Thyroid gland (tissue), 4 donors: ENCODE results near the gene ZP3.

Experiments
- POLR2A ChIP-seq, 2 donors: fragments of 450-650 bp; IDR thresholded peaks; one replicate each; pipeline ENCODE4 v1.6.1; 2017; ENCODE audit warnings: antibody characterized with exemption in 2 of 2, mild to moderate bottlenecking in 2 of 2, moderate library complexity in 1 of 2
- TF ChIP-seq, protein P1 (sequence below), 6 experiments: fragments of 200-600 bp in 3 of 6; fragments of 450-650 bp in 3 of 6; sonication (generic) in 3 of 6; IDR thresholded peaks; one replicate each; pipeline ENCODE4 v1.5.1; 2016 to 2019; ENCODE audit warnings: antibody characterized with exemption in 6 of 6, mild to moderate bottlenecking in 2 of 6, inconsistent platforms in 1 of 6, moderate library complexity in 1 of 6

DNA sequence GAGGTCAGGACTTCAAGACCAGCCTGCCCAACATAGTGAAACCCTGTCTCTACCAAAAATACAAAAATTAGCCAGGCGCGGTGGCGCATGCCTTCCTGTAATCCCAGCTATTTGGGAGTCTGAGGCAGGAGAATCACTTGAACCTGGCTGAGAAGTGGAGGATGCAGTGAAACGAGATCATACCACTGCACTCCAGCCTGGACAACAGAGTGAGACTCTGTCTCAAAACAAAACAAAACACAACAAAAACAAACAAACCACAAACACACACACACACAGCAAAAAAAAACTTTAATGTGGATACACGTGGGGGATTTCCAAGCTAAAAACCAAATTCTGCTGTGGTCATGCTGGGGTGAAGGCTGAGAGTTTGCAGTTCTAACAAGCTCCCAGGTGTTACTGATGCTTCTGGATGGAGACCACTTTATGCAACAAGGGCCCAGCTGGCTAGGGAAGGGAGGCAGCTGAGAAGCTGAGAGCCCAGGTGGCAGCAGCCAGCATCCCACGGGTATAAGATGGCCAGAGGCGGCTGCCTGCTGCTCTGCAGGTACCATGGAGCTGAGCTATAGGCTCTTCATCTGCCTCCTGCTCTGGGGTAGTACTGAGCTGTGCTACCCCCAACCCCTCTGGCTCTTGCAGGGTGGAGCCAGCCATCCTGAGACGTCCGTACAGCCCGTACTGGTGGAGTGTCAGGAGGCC, at the start of gene ZP3:
- TF ChIP-seq, protein P1, sequence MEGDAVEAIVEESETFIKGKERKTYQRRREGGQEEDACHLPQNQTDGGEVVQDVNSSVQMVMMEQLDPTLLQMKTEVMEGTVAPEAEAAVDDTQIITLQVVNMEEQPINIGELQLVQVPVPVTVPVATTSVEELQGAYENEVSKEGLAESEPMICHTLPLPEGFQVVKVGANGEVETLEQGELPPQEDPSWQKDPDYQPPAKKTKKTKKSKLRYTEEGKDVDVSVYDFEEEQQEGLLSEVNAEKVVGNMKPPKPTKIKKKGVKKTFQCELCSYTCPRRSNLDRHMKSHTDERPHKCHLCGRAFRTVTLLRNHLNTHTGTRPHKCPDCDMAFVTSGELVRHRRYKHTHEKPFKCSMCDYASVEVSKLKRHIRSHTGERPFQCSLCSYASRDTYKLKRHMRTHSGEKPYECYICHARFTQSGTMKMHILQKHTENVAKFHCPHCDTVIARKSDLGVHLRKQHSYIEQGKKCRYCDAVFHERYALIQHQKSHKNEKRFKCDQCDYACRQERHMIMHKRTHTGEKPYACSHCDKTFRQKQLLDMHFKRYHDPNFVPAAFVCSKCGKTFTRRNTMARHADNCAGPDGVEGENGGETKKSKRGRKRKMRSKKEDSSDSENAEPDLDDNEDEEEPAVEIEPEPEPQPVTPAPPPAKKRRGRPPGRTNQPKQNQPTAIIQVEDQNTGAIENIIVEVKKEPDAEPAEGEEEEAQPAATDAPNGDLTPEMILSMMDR (IDR thresholded peaks at IDR 0.05): no peak
- no peak for TF ChIP-seq POLR2A (IDR thresholded peaks at IDR 0.05)
